ENCODE results near the gene SHROOM3.
A peak's percentile ranks its signal among the peaks of the same experiment; 100 is the strongest.

Gene SHROOM3

GRCh38 chr4:76494871-76495590, 60.0 kb downstream of the SHROOM3 start:
- no peak for DNase-seq

GRCh38 chr4:76498550-76498949, 63.5 kb downstream of the SHROOM3 start:
- DNase-seq, result no peak

GRCh38 chr4:76499461-76499860, 64.4 kb downstream of the SHROOM3 start:
- no peak for DNase-seq

- DNase-seq, result no peak
Measured at GRCh38 chr4:76502886-76503285, 67.9 kb downstream of the SHROOM3 start.

- DNase-seq, result peak; percentile 9
Measured at GRCh38 chr4:76504613-76505465, 69.8 kb downstream of the SHROOM3 start.

- DNase-seq, result no peak
Measured at GRCh38 chr4:76511947-76512346, 76.9 kb downstream of the SHROOM3 start.

- no peak for DNase-seq
Measured at GRCh38 chr4:76513482-76513881, 78.5 kb downstream of the SHROOM3 start.

- no peak for DNase-seq
Measured at GRCh38 chr4:76514087-76514486, 79.1 kb downstream of the SHROOM3 start.

- no peak for DNase-seq
Measured at GRCh38 chr4:76515975-76516843, 81.2 kb downstream of the SHROOM3 start.

GRCh38 chr4:76518241-76518640, 83.2 kb downstream of the SHROOM3 start:
- no peak for DNase-seq

- no peak for DNase-seq
Measured at GRCh38 chr4:76523593-76523992, 88.6 kb downstream of the SHROOM3 start.

- DNase-seq, result no peak
Measured at GRCh38 chr4:76525751-76526150, 90.7 kb downstream of the SHROOM3 start.

- DNase-seq, result no peak
Measured at GRCh38 chr4:76526585-76526990, 91.6 kb downstream of the SHROOM3 start.

- no peak for DNase-seq
Measured at GRCh38 chr4:76527666-76528065, 92.6 kb downstream of the SHROOM3 start.

GRCh38 chr4:76531597-76531996, 96.6 kb downstream of the SHROOM3 start:
- DNase-seq, result no peak

GRCh38 chr4:76532805-76533204, 97.8 kb downstream of the SHROOM3 start:
- no peak for DNase-seq

- DNase-seq, result no peak
Measured at GRCh38 chr4:76533314-76533713, 98.3 kb downstream of the SHROOM3 start.

- DNase-seq, result no peak
Measured at GRCh38 chr4:76535603-76536372, 100.8 kb downstream of the SHROOM3 start.

- no peak for DNase-seq
Measured at GRCh38 chr4:76536373-76536689, 101.3 kb downstream of the SHROOM3 start.

GRCh38 chr4:76538296-76538695, 103.3 kb downstream of the SHROOM3 start:
- no peak for DNase-seq

- DNase-seq, result no peak
Measured at GRCh38 chr4:76539979-76540378, 105.0 kb downstream of the SHROOM3 start.

- DNase-seq, result no peak
Measured at GRCh38 chr4:76540486-76540885, 105.5 kb downstream of the SHROOM3 start.

GRCh38 chr4:76543378-76543777, 108.3 kb downstream of the SHROOM3 start:
- no peak for DNase-seq
